ENCODE results near the gene SMARCC2. TPM values are rescaled to one million over a fixed set of nuclear protein-coding genes. Genes with fewer than 3 reads are reported as not detected.
"Not testable (repeated sequence)": the region's sequence is repeated elsewhere in the genome, so short reads cannot be mapped to it uniquely, and the experiment has no call there.

Gene SMARCC2
- total RNA-seq, 2 experiments from 2014 or later, result 133 to 137 TPM

- no peak for DNase-seq
- H3K4me1 Mint-ChIP-seq, result no peaks in the 10 kb centered on the region
- CTCF ChIA-PET, result interaction anchor here (1.0 to 5.9 kb wide), 10 partner anchors 8 to 57 kb away, joined by 3 to 43 read pairs (median 6); partner anchors contain the start of genes ANKRD52, RNF41 and SMARCC2
- no peaks in the 10 kb centered on the region for H3K9me3 Mint-ChIP-seq
- no peak overlapping the region for H3K4me3 Mint-ChIP-seq
- H3K36me3 Mint-ChIP-seq (ENCODE audit: low read depth), result peaks cover 41% of the 10 kb centered on the region
- no peaks in the 10 kb centered on the region for H3K27me3 Mint-ChIP-seq
- no peak overlapping the region for H3K27ac Mint-ChIP-seq
- POLR2A ChIA-PET, result interaction anchor here (1.4 to 4.5 kb wide), 2 partner anchors 16 to 46 kb away, joined by 3 to 32 read pairs; partner anchors contain the start of gene RNF41
These were observed 16.2 kb upstream of the SMARCC2 start for GRCh38 chr12:56205445-56205844.

GRCh38 chr12:56204275-56204674, 15.0 kb upstream of the SMARCC2 start:
- Mint-ChIP-seq H3K4me3 (no peak overlapping the region), H3K9me3 (no peaks in the 10 kb centered on the region), H3K27ac (no peak overlapping the region), H3K27me3 (no peaks in the 10 kb centered on the region), H3K4me1 (no peaks in the 10 kb centered on the region), H3K36me3 (ENCODE audit: low read depth) (peaks cover 33% of the 10 kb centered on the region)
- CTCF ChIA-PET, result interaction anchor here (1.1 to 5.9 kb wide), 4 partner anchors 10 to 54 kb away, joined by 3 to 43 read pairs (median 16); partner anchors contain the start of genes ANKRD52, RNF41 and SMARCC2
- POLR2A ChIA-PET, result interaction anchor here (1.4 kb wide), 1 partner anchor 45 kb away, joined by 3 read pairs; no protein-coding TSS in a partner anchor
- no peak for DNase-seq

GRCh38 chr12:56202838-56203237, 13.6 kb upstream of the SMARCC2 start:
- no peaks in the 10 kb centered on the region for H3K4me1 Mint-ChIP-seq
- H3K36me3 Mint-ChIP-seq (ENCODE audit: low read depth), result peaks cover 26% of the 10 kb centered on the region
- H3K9me3 Mint-ChIP-seq, result no peaks in the 10 kb centered on the region
- POLR2A ChIA-PET, result interaction anchor here (0.5 kb wide), 1 partner anchor 36 kb away, joined by 3 read pairs; no protein-coding TSS in a partner anchor
- CTCF ChIA-PET, result interaction anchor here (0.8 to 2.3 kb wide), 4 partner anchors 9 to 248 kb away, joined by 3 to 9 read pairs (median 7); partner anchors contain the start of gene SMARCC2
- no peak for DNase-seq
- no peaks in the 10 kb centered on the region for H3K27me3 Mint-ChIP-seq
- no peak overlapping the region for H3K27ac Mint-ChIP-seq
- no peak overlapping the region for H3K4me3 Mint-ChIP-seq

DNA sequence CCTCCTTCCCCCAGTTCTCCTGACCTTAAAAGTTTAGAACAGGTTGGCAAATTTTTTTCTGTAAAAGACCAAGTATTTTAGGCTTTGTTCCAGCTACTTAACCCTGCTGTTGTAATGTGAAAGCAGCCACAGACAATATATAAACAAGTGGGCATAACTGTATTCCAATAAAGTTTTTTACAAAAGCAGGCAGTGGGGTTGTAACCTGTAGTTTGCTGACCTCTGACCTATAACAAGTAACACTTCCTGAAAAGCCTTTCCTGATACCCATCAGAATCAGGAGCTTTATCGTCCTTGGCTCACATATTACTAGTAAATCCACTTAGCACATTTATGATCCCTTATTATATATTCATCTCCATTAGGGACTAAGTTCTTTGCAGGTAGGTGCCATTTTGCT, 13.1 kb upstream of the SMARCC2 start:
- CTCF ChIA-PET, result interaction anchor here (1.0 to 2.3 kb wide), 3 partner anchors 8 to 14 kb away, joined by 5 to 9 read pairs (median 9); partner anchors contain the start of gene SMARCC2
- POLR2A ChIA-PET, result interaction anchor here (1.3 kb wide), 1 partner anchor 12 kb away, joined by 3 read pairs; no protein-coding TSS in a partner anchor
- H3K4me1 Mint-ChIP-seq, result no peaks in the 10 kb centered on the region
- H3K9me3 Mint-ChIP-seq, result no peaks in the 10 kb centered on the region
- H3K4me3 Mint-ChIP-seq, result no peak overlapping the region
- H3K27ac Mint-ChIP-seq, result no peak overlapping the region
- DNase-seq, result no peak
- peaks cover 21% of the 10 kb centered on the region for H3K36me3 Mint-ChIP-seq (ENCODE audit: low read depth)
- H3K27me3 Mint-ChIP-seq, result no peaks in the 10 kb centered on the region

DNA sequence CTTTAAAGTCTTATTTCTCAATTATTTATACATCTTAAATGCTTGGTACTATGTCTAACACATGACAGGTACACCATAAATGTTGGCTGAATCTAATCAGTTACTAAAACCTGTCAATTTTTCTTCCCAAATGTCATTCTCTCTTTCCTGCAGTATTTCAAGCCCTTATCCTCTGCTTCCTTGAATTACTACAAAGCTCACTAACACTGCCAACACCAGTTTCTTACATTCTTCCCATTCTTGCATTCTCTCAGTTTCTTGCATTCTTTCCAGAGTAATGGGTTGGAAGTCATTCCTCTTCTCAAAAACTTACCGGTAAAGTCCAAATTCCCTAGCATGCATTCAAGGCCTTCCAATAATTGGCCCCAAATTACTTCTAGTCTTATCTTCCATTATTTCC, 9.6 kb upstream of the SMARCC2 start:
- POLR2A ChIA-PET, result interaction anchor here (1.2 kb wide), 1 partner anchor 9 kb away, joined by 4 read pairs; no protein-coding TSS in a partner anchor
- Mint-ChIP-seq H3K4me3 (no peak overlapping the region), H3K36me3 (ENCODE audit: low read depth) (peaks cover 5% of the 10 kb centered on the region), H3K9me3 (no peaks in the 10 kb centered on the region), H3K27me3 (no peaks in the 10 kb centered on the region), H3K27ac (no peak overlapping the region), H3K4me1 (no peaks in the 10 kb centered on the region)
- no peak for DNase-seq
- CTCF ChIA-PET, result interaction anchor here (0.7 to 3.3 kb wide), 3 partner anchors 8 to 161 kb away, joined by 4 to 15 read pairs (median 15); partner anchors contain the start of gene SMARCC2

- H3K27ac Mint-ChIP-seq, result no peak overlapping the region
- H3K36me3 Mint-ChIP-seq (ENCODE audit: low read depth), result peaks cover 9% of the 10 kb centered on the region
- no peaks in the 10 kb centered on the region for H3K27me3 Mint-ChIP-seq
- no peak for DNase-seq
- H3K4me1 Mint-ChIP-seq, result peaks cover 5% of the 10 kb centered on the region
- POLR2A ChIA-PET, result interaction anchor here (1.2 kb wide), 1 partner anchor 10 kb away, joined by 4 read pairs; no protein-coding TSS in a partner anchor
- no peak overlapping the region for H3K4me3 Mint-ChIP-seq
- no peaks in the 10 kb centered on the region for H3K9me3 Mint-ChIP-seq
- CTCF ChIA-PET, result interaction anchor here (0.6 to 3.3 kb wide), 3 partner anchors 9 to 11 kb away, joined by 4 to 15 read pairs (median 15); partner anchors contain the start of gene SMARCC2
These were observed 8.8 kb upstream of the SMARCC2 start for GRCh38 chr12:56197921-56198635.

DNA sequence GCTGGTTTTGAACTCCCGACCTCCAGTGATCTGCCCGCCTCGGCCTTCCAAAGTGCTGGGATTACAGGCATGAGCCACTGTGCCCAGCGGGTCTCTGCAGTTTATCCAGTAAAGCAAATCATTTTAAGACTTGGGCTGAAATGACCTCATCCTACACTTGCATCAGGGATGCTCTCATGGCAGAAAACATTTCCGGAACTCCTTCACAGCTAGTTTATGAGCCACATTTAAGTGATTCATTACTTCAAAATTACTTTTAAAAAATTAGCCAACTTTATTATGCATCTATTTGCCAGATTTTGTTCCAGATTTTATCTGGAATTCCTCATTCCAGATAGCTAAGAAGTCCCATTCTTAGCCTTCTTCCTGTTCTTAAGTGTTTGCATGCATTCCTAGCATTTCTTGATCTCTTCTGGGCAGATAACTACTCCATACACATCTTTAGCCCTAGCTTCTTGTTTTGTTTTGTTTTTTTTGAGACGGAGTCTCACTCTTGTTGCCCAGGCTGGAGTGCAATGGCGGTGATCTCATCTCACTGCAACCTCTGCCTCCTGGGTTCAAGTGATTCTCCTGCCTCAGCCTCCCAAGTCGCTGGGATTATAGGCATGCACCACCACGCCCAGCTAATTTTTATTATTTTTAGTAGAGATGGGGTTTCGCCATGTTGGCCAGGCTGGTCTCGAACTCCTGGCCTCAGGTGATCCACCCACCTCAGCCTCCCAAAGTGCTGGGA, 7.7 kb upstream of the SMARCC2 start:
- ChIA-PET POLR2A (interaction anchor here (0.7 to 2.0 kb wide), 2 partner anchors 25 to 371 kb away, joined by 3 to 10 read pairs; partner anchors contain the start of gene RNF41), CTCF (interaction anchor here (0.6 to 3.3 kb wide), 5 partner anchors 8 to 150 kb away, joined by 3 to 15 read pairs (median 4); partner anchors contain the start of gene SMARCC2)
- not testable (repeated sequence) for H3K9me3 Mint-ChIP-seq; H3K27ac Mint-ChIP-seq; H3K27me3 Mint-ChIP-seq; DNase-seq; H3K4me3 Mint-ChIP-seq; H3K36me3 Mint-ChIP-seq (ENCODE audit: low read depth)
- peaks cover 12% of the 10 kb centered on the region for H3K4me1 Mint-ChIP-seq

DNA sequence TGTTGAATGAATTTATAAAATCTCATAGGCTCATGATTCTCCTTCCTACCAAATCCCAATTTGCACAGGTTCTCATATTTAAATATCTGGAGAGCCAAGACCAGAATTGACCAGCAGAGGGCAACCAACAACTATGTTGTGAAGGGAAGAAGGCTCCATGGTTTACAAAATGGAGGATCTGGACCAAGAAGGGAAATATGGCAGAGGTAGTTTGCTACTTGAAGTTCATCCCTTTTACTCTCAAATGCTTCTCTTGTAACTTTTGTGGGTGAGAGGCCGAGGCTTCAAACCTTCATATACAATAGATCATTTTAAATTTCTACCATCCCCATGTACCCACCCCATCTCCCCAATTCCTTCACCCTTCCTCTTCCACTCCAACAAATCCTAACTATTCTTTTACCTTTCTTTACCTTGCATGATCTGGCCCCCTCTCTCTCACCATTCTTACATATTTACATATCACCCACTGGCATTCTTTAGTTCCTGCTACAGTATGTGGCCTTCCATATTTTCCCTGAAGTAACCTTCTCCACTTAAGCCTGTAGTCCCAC, 3.8 kb upstream of the SMARCC2 start:
- POLR2A ChIA-PET, result interaction anchor here (0.8 to 1.0 kb wide), 2 partner anchors 20 to 34 kb away, joined by 3 to 5 read pairs; no protein-coding TSS in a partner anchor
- Mint-ChIP-seq H3K4me1 (peaks cover 30% of the 10 kb centered on the region), H3K27ac (peak overlapping the region; percentile 22), H3K9me3 (no peaks in the 10 kb centered on the region), H3K27me3 (no peaks in the 10 kb centered on the region), H3K4me3 (no peak overlapping the region), H3K36me3 (ENCODE audit: low read depth) (peaks cover 22% of the 10 kb centered on the region)
- DNase-seq, result peak; percentile 78
- CTCF ChIA-PET, result interaction anchor here (1.1 to 9.6 kb wide), 8 partner anchors 9 to 271 kb away, joined by 3 to 271 read pairs (median 6); partner anchors contain the start of genes ESYT1, RNF41, RPL41 and ZC3H10

DNA sequence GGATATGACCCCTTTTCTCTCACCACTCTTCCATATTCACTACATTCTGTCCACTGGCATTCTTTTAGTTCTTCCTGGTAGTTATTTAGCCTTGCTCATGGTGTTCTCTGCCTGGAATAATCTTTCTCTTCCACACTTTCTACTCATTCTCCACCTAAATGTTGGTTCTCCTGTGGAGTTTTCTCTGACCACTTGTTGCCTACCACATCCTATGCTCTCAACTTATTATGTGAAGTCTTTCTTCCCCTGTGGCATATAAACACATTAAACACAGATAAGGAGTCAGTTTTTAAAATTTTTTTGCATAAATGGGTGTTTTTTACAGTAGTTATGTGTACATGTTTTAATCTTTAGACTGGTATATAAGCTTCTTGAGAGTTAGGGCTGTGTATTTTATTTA, 3.3 kb upstream of the SMARCC2 start:
- Mint-ChIP-seq H3K27me3 (no peaks in the 10 kb centered on the region), H3K4me3 (no peak overlapping the region), H3K27ac (peak overlapping the region; percentile 48), H3K36me3 (ENCODE audit: low read depth) (peaks cover 27% of the 10 kb centered on the region), H3K4me1 (peaks cover 35% of the 10 kb centered on the region), H3K9me3 (no peaks in the 10 kb centered on the region)
- CTCF ChIA-PET, result interaction anchor here (1.0 to 9.6 kb wide), 8 partner anchors 9 to 272 kb away, joined by 3 to 271 read pairs (median 6); partner anchors contain the start of genes ESYT1, RNF41, RPL41 and ZC3H10
- DNase-seq, result no peak
- POLR2A ChIA-PET, result interaction anchor here (1.0 kb wide), 1 partner anchor 34 kb away, joined by 3 read pairs; no protein-coding TSS in a partner anchor

DNA sequence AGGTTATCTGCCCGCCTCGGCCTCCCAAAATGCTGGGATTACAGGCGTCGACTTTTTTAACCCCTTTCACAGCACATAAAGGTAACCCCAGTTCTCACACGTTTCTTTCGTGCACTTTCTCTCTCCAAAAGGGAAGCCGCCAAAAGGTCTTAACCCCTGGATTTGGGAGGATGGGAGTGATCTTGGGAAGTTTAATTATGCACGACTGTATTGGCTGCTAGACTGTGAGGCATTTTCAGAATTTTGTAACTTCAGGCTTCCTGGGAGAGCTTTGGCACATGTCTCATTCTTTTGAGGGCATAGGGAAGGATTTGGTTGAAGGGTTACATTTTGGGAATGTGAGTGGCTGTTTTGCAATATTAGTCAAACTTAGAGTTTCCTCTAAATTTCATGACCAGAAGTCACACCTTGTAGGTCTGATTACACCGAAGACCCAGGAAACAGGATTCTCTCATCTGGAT, 1.4 kb upstream of the SMARCC2 start:
- H3K36me3 Mint-ChIP-seq (ENCODE audit: low read depth), result peaks cover 44% of the 10 kb centered on the region
- CTCF ChIA-PET, result interaction anchor here (0.7 to 9.6 kb wide), 14 partner anchors 10 to 373 kb away, joined by 3 to 271 read pairs (median 9); partner anchors contain the start of genes ANKRD52, CS, ESYT1 and ORMDL2
- no peaks in the 10 kb centered on the region for H3K9me3 Mint-ChIP-seq
- H3K4me1 Mint-ChIP-seq, result peaks cover 52% of the 10 kb centered on the region
- DNase-seq, result no peak
- H3K27ac Mint-ChIP-seq, result peak overlapping the region; percentile 94
- POLR2A ChIA-PET, result interaction anchor here (0.6 to 5.1 kb wide), 8 partner anchors 29 to 278 kb away, joined by 3 to 114 read pairs (median 16); partner anchors contain the start of genes ESYT1, MYL6, PA2G4 and RPL41
- peak overlapping the region; percentile 97 for H3K4me3 Mint-ChIP-seq
- no peaks in the 10 kb centered on the region for H3K27me3 Mint-ChIP-seq

DNA sequence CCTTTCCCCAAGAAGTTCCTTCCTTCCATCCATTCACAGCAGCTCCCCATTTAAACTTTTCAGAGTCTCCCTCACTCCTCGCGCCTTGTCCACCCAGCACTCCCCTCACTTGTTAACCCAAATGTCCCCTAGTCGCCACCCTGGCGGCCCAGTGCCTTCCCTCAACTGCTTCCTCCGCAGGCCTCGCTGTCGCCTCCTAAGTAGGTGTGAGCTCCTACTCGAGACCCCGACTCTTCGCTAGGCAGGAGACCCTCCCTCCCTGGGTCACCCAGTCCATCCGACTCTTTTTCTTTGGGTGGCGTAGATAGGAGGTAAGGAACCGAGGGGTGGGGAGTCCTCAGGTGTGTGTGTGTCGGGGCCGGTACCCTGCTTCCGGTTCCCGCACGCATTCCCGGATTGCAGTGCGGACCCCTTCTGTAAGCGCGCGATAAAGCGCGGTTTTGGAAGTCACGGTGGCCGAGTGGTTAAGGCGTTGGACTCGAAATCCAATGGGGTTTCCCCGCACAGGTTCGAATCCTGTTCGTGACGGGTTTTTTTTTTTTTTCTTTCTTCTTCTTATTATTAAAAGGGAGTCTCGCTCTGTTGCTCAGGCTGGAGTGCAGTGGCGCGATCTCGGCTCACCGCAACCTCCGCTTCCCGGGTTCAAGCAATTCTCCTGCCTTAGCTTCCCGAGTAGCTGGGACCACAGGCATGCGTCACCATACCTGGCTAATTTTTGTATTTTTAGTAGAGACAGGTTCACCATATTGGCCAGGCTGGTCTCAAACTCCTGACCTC, 823 bp upstream of the SMARCC2 start:
- DNase-seq, result peak; percentile 81
- ChIA-PET CTCF (interaction anchor here (0.7 to 9.6 kb wide), 53 partner anchors 9 to 452 kb away, joined by 3 to 271 read pairs (median 5); partner anchors contain the start of genes ANKRD52, COQ10A, CS and ESYT1), POLR2A (interaction anchor here (0.6 to 5.1 kb wide), 29 partner anchors 11 to 279 kb away, joined by 3 to 114 read pairs (median 7); partner anchors contain the start of genes CNPY2, ESYT1, MYL6 and MYL6B)
- peaks cover 53% of the 10 kb centered on the region for H3K4me1 Mint-ChIP-seq
- no peaks in the 10 kb centered on the region for H3K9me3 Mint-ChIP-seq
- H3K36me3 Mint-ChIP-seq (ENCODE audit: low read depth), result peaks cover 46% of the 10 kb centered on the region
- H3K27me3 Mint-ChIP-seq, result no peaks in the 10 kb centered on the region
- H3K4me3 Mint-ChIP-seq, result peak overlapping the region; percentile 97
- peak overlapping the region; percentile 94 for H3K27ac Mint-ChIP-seq
